GM13976 (cell line): Measurements from ENCODE around the gene PARP1.

Source experiments
- DNase-seq: peaks from one replicate; pipeline ENCODE4 v3.0.0; 2012; ENCODE audit warnings: low spot score
- in situ Hi-C: fragments of 300-500 bp; cut with MboI; formaldehyde crosslinking; loops from one replicate; pipeline ENCODE4 v1.12.0; 2022; ENCODE audit warnings: low sequenced_read_pairs, mixed read lengths, inconsistent platforms; ENCODE audit not compliant: unreplicated experiment
- TF ChIP-seq, protein P1 (sequence below): IDR thresholded peaks from 2 replicates; pipeline ENCODE4 v1.5.1; 2012; ENCODE audit warnings: borderline replicate concordance, mild to moderate bottlenecking; ENCODE audit not compliant: insufficient read depth; ENCODE audit errors: extremely low read depth, missing control alignments, control extremely low read depth

Gene PARP1

DNA sequence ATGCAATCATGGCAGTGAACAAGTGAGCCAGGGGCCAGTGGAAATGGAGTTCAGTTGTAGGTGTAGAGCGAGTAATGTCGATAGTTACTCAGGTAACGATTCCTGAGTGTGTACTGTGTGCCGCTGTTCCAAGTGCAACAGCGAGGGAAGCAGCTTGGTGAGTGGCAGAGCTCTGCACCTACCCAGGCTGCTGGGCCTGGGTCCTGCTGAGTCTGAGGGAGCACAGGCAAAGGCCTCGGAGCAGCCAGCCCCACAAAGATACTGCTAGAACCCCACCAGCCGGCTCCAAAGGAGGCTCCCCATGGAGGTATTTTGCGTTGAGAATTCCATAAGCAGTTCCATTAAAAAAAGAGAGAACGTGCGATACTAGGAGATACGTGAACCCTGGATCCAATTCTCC lies 23.2 kb downstream of the PARP1 start:
- no peak for DNase-seq
- in situ Hi-C loops: no loop called here
- TF ChIP-seq, protein P1, sequence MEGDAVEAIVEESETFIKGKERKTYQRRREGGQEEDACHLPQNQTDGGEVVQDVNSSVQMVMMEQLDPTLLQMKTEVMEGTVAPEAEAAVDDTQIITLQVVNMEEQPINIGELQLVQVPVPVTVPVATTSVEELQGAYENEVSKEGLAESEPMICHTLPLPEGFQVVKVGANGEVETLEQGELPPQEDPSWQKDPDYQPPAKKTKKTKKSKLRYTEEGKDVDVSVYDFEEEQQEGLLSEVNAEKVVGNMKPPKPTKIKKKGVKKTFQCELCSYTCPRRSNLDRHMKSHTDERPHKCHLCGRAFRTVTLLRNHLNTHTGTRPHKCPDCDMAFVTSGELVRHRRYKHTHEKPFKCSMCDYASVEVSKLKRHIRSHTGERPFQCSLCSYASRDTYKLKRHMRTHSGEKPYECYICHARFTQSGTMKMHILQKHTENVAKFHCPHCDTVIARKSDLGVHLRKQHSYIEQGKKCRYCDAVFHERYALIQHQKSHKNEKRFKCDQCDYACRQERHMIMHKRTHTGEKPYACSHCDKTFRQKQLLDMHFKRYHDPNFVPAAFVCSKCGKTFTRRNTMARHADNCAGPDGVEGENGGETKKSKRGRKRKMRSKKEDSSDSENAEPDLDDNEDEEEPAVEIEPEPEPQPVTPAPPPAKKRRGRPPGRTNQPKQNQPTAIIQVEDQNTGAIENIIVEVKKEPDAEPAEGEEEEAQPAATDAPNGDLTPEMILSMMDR: no peak

DNA sequence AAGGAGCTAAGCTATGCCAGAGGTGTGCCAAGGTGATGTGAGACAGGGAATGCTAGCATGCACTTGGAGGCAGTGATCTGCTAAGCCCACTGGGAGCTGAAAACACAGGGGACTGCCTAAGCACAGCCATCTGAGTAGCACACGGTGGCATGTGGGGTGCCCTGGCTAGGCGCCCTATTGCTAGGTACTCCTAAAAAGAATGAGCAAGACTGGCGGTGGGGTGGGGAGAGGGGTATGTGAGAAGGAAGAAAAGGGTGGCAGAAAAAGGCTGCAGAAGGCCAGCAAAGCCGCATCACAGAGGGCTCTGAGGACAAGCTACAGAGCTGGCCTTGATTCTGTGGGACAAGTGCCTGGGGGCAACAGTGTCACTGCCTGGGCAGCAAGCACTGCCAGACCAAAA lies 23.9 kb downstream of the PARP1 start:
- DNase-seq: no peak
- TF ChIP-seq, protein P1: no peak
- in situ Hi-C loops: no loop called here

DNA sequence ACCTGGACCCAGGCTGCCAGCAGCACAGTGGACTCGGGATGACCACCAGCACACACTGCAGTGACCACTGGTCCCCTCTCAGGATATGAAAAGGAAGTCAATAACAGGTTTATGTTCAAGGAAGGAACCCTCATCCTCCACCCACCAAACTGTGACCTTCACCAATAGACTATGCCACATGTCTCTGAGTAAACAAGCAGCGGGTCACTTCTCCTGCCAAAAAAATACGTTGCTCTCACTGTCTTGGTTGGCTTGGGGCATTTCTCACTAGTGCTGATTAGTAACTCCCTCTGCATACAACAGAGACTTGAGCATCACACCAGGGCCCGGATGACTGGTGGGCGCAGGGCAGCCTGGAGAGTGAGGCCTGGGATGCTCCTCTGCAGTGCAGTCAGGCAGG lies 25.9 kb downstream of the PARP1 start:
- no peak for DNase-seq
- in situ Hi-C loops: no loop called here
- TF ChIP-seq, protein P1: no peak

DNA sequence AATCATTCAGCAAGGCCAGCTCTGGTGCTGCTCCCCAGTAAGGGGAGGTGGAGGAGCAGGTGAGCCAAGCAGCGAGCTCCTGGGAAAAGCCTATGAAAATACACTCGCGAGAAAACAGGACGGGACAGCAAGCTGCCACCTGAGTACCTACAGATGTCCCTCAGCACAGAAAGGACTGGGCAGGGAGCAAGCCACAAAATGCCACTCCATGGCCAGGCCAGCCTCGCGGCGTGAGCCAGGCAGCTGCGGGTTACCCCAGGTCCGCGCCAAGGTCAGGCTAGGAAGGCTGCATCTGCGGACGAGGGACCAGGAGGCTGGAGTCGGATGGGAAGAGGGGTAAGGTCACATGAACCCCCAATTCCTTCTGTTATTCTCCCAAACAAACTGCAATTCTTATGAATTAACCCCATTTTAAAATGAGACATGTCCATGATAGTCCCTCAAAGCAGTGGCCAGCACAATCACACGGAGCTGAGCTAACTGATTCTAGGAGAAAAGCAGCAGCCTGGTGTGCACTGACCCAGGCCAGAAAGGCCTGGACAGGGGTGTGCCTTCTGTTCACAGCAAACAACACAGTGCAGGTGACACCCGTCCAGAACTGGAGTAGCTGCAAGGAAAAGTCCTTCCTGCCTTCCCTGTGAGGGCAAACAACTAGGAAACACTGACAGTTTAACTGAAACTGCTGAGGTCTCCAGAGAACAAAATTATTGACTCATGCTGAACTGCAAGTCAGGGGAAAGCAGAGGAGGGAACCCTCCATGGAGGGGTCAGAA lies 26.5 kb downstream of the PARP1 start:
- no peak for DNase-seq
- TF ChIP-seq, protein P1: no peak
- in situ Hi-C loops: no loop called here

DNA sequence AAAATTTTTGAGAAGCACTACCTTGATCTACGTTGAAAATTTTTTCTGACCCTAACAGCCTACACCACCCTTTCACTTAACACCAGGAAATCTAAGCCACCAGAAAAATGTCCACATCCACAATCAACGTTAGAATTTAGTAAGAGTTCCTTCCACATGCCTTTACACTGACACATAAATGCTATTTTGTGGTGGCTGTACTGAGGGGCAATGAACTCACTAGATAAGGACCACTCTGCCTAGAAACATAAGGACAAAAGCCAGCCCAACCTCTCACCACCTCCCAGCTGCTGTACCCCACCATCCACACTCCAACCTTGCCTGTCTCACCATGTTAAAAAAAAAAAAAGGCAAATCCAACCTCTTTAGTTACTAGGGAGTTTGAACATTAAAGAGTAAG lies 29.8 kb downstream of the PARP1 start:
- in situ Hi-C loops: no loop called here
- TF ChIP-seq, protein P1: no peak
- DNase-seq: no peak

DNA sequence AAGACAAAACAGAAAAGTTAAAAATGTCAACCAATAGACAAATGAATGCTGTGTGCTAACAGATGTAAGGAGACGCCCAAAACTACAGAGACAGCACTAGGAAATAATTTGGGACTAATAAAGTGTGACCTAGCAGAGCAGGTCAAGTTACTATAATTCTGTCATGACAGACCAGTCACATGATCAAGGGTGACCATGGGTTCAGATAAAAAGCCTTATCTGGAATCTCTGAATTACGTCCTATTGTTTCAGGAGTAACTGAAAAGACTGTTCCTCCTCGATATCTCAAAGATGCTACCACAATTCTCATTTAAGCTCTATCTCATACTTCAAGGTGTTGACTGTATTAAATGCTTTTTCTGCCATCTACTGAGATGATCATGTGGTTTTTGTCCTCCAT lies 31.6 kb downstream of the PARP1 start:
- DNase-seq: no peak
- in situ Hi-C loops: no loop called here
- TF ChIP-seq, protein P1: no peak
